DMS114 treated with DMSO at 0.1 percent for 48 hours (cell line): ENCODE data around the gene PPM1M.

ENCODE experiments used
- DNase-seq: peaks from one replicate; lab custom pipeline; 2025; ENCODE audit not compliant: unreplicated experiment; lab: John Stamatoyannopoulos, UW

PPM1M gene

DNA sequence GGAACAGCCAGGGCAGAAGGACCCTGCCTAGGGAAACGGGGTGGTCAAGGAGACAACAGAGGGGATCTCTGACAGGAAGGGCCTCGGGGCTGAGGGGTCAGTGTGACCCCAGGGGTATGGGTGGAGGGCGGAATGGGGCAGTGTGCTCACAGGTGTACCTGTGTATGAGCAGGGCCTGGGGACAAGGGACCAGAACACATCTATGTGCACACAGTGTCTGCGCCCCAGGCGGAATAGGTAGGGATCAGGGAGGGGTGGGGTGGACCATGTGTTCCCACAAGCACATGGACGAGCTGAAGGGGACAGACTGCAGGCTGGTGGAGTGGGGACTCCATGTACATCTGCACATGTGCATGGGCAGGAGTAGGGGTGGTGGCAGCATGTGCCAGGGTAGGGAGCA is 15.1 kb upstream of the PPM1M start:
- no peak for DNase-seq

DNA sequence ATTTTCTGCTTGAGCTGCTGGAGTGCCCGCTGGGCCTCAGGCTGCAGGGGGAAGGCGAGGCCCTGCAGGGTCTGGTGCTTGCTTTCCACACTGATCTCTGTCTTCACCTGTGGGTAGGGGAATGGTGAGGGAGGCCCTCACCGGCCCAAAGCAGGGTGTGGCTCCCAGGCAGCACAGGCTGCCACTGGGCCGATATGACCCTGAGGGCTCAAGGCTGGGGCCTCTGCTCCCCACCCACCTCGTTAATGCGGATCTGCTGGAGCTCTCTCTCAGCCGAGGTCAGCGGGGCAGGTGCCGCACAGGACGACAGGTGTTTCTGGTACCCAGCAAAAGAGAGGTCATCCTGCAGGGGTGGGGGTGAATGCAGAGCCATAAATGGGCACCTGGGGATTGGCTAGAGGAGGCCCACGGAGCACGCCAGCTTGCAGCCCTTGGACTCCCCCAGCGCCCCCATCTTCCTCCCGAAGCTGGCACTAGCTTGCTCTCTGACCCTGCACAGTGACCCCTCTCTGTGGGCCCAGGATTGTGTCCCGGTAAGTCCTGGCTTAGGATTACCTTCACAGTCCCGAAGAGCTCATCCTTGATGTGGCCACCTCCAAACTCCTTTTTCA is 14.6 kb upstream of the PPM1M start:
- DNase-seq: no peak

DNA sequence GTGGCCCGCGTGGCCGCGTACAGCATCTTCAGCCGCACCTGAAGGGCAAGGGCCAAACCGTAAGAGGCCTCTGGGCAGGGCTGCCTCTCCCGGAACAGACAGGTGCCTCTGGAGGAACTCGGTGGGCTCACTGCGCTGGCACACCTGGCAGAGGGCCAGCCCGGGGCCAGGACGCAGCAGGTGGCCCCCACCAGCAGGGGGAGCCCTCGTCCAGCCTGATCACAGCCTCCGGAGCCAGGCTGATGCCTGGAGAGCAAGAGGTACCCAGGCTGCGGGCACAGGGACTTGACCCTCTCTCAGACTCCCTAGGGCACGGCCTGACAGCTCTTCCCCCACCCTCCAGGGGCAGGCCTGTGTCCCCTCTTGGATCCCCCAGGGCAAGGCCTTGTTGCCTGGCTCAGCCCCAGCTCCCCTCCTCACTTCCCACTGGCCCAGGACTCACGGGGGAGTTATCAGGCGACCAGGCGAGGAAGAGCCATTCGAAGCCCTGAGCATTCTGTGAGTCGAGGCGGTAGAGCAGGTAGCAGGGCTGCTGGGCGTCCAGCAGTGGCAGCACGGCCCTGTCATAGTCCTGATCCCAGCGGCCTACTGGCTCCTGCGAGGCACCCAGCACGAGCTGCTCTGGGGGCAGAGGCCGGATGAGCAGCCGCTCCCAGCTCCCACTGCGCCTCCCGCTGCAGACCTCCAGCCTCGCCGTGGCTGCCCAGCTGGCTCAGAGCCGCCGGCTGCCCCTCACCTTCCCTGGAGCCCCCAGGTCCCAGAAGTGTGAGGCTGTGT is 13.9 kb upstream of the PPM1M start:
- peak; percentile 18 for DNase-seq

DNA sequence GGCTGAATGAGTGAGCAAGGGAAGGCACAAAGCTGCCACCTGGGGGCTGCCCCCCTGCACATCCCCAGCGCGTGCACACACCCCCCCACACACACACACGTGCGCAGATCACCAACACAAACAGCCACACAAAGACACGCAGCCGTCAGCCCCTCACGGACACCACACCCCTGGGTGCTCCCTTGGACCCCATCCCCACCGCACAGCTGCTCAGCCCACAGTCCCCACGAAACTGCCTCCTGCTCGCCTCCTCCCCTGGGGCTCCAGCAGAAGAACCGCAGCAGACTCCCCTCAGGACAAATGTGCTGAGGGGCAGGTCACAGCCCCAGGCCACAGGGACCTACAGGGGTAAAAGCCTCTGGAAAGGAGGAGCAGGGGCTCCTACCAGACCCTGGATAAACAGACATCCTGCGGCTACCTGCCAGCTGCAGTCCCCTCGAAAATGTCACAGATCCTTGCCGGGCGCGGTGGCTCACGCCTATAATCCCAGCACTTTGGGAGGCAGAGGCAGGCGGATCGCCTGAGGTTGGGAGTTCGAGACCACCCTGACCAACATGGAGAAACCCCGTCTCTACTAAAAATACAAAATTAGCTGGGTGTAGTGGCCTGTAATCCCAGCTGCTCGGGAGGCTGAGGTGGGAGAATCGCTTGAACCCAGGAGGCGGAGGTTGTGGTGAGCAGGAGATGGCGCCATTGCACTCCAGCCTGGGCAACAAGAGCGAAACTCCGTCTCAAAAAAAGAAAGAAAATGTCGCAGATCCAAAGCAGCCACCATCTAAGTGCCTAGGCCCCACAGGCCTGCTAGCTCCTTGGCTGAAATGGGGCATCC is 13.1 kb upstream of the PPM1M start:
- DNase-seq: no peak

DNA sequence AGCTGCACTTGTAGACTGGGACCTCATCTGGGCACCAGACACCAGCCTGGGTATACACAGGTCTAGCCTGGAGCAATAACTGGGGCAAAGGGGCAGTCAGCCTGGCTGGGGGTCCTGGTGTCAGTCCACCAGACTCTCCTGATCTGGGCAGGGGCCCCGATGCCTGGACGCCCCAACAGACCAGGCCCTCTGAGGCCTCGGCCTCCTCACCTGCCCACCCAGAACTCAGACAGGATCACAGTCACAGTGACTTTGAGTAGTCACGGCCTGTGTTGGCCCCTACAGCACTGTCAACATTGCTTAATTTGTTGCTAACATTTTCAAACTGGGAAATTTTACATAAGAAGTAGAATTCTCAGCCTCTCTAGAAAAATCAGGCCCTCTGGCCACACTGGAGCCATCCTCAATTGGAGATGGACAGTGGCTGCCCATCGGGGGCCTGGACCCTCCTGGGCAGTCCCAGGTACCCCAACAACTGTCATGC is 12.4 kb upstream of the PPM1M start:
- no peak for DNase-seq

DNA sequence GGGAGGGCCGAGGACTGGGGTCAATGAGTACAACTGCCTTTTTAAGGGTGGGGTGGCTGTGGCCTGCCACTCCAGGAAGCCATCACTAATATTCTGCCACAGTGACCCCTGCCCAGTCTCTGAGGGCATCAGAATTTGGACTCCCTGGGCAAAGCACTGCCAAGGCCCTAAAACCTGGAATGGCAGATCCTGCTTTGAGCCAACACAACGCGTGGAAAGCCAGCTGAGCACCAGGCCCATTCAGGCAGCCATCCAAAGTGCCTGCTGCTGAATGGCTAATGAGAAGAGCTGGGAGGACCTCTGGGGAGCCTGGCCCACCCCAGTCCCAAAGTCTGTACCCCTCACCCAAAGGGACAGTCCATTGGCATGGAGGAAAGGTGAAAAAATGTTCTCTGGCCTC is 11.6 kb upstream of the PPM1M start:
- DNase-seq: no peak

DNA sequence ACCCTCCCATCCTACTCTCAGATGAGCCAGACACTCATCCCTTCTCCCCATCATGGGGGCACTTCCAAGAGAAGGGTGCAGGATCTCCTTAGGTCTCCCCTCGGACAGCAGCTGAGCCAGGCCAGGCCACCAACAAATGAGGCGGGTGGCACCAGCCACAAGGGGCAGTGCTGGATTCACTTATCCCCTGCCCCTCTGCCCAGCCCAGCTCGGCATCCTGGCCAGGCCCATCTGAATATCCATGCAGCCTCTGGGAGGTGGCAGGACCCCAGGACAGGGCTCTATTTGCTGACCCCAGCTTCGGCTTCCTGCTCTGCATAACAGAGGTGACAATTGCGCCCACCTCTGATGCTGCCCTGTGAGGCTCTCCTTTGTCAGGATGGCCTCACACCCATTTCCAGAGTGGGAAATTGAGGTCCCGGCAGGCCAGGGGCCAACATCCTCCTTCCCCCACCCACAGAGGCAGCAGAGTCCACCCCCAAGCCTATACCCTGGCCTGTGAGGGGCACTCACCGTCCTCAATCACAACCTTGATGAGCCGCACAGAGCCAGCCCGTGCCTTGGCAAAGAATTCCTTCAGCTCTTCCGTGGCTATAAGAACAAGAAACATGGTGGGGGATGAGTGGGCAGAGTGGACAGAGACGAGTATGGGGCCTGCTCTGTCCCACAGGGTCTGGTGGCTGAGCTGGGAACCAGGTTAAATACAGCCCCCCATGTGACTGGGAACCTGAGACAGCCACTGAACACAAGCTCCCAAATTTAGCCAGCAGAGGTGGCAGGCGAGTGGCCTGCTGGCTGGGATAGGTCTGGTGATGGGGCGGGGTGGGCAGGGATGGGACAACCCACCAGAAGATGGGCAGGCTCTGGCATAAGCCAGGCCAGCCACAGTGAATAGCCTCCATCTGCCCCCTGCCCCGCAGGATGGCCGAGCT is 10.8 kb upstream of the PPM1M start:
- no peak for DNase-seq

DNA sequence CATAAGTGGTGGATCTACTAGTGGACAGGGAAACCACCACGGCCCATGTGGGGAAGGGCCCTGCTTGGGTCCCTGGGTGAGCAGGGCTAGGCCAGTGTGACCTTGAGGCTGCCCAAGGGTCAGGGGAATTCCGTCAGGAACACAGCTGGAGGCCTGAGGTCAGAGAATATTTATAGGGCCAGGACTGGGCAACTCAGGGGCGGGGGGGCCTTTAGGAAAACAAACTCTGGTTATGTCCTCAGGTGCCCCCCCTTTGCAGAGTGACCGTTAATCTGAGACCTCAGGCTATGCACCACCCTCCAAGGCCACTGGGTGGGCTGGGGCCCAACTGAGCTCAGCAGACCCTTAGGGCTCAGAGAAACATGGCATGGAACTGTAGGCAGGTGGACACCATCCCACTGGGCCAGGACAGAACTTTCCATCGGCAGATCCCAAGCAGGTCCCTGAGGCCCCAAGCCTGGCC is 9.1 kb upstream of the PPM1M start:
- DNase-seq: no peak

DNA sequence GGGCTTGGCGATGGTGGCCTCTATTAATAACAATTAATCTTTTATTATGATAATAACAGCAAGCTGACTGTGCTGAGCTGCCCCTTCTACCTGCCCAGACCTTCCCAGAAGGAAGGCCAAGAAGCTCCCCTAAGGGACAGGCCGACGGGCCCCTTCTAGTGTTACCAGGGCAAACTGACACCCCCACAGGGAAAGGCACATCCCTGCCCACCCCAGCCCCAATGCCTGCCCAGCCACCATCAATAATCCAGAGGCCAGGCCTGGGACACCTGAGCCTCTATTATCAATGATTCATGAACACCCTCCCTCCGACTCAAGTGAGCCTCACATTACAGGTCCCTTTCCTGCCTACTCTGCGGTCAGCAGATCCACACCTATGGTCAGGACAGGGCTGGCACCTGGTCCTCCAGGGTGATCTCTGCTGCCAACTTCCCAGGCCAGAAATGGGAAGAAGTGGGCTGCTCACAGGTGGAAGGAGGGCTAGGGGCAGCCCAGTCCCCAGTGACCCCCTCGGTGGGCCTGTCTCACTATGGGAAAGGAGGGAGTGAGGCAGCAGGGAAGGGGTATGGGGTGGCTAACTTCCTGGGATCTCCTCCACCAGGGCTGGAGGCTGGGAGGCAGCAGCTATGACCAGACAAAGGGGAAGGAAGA is 8.4 kb upstream of the PPM1M start:
- DNase-seq: no peak

DNA sequence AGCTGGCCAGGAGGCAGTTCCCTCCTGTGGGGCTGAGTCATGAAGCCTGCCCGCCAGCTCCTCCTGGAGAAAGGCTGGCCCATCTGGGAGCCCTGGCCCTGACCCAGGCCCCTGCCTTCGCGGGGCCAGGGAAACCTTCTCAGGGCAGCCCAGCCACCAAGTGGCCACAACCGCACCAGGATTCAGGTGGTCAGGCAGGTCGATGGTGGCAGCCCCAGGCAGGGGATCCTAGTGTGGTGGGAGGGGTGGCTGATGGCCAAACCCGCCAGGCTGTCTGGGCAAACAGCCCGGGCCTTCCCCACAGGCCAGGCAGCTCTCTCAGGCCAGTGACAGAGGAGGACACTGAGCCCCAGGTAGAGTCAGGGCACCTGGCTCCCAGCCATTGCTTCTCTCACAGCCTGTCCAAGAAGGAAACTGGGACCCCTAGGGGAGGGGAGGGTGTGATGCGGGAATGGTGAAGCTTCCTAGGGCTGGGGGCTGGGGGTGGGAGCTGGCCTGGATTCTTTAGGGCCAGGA is 7.8 kb upstream of the PPM1M start:
- no peak for DNase-seq

DNA sequence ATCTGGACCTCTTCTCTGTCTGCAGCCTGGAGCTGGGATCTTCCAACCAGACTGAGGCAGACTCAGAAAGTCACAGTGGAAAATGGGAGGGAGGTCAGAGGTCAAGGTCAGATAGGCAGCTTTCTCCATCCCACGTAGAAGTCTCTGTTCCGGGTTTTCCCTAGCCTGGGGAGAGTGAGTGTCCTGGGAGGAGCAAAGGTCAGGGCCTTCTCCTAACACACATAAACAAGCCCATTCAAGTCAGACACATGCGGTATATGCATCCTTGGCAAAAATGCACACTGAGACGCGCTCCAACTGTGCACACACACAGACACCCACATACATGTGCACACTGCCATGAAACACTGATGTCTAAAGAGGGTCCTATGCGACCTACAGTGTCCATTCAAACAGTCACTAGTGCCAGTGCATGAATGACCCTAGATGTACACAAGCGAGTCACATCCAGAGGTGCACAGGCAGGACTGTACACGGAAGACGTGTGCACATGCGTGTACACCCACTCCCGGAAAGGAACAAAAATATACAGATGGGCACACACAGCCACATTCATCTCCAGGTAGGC is 7.3 kb upstream of the PPM1M start:
- DNase-seq: no peak

DNA sequence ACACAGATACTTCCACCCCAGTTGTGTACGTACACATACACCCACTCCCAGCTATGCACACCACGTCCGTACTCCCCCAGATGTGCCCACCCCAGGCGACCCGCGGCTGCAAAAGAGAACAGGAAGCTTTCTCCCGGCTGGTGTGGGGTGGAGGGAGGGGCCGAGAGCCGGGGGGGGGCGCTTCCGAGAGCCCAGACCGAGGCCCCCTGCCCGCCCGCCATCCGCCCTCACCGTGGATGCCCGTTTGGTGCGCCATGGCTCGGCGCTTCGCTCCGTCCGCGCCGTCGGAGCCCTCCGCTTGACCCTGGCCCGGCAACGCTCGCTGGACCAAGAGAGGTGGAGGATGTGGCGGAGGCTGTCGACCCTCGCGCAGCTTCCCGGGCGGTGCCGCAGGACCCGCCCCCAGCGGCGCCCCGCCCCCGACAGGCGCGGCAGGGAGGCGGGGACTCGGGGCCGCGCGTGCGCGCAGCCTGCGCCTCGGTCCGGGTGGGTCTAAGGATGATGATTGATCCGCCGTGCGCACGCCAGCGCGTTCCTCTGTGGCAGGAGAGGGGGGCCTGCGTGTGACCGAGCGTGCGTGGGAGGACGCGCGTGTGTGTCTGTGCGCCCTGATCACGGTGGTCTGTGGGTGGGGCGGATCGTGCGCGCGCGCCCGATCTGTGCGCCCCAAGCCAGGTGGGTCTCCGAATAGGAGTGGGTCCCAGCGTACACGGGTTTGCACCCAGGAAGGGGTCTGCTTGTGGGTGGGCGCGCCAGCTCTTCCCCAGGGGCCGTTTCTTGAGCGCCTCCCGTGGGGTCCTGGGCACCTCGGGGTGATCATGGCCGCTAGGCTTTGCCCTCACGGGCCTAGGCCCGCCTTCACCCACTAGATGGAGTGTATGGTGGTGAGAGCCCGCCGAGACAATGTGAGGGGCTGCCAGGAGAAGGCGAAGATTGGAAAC is 6.5 kb upstream of the PPM1M start, which contains the start of gene TWF2:
TSS of gene TWF2 (minus strand) at position 398 of the 941 bp plus-strand sequence. CDS start at position 256, 142 bp downstream.
- peak; percentile 46 for DNase-seq

DNA sequence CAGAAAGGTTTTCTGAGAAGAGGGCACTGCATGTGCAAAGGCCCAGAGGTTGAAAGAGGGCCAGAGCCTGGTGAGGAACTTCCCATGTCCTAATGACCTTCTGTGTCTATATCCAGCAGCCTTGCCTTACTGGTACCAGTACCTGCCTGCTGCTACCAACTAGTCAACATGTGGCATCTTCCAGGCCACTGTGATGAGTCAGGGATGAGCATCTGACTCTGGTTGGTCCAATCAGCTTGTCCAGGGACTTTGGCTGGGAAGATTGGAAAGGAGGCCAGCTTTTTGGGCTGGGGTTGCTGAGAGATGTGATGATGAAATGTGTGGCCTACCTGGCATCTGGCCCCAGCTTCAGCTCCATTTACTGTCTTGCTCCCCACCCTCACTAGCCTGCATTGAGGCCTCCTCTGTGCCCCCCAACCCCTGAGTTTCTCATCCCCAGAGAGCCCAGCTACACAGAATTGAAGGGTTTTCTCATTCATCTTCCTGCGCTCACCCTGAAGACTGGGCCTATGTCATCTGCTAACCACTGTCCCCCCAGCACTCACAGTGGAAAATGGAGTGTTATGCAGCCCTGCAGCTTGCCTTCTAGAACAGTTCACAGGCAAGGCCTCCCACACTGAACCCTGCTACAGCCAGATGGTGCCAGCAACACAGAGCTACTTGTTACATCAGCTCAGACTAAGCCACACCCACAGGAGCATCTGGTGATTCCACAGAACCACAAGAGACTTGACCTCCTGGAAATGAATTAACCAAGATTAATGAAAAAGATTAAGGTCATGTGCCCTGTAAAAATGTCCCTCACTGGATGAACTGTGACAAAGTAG is 5.3 kb upstream of the PPM1M start:
- peak; percentile 37 for DNase-seq

DNA sequence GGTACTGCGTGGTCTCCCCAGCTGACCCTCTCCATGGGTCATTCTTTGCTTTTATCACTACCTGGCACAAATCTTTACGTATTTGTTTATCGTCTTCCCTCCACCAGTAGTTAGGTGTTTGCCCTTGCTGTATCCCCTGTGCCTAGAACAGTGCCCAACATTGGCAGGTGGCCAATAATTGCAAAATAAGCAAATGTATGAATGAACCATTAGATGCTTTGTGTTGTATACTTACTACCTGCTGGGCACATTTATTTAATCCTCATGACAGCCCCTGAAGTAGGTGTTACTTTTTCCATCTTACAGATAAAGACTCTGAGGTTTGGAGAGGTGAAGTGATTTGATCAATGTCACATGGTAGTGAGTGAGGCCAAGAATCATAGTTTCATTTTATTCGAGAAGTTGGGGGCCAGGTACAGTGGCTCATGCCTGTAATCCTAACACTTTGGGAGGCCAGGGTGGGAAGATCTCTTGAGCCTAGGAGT is 4.6 kb upstream of the PPM1M start:
- DNase-seq: no peak

DNA sequence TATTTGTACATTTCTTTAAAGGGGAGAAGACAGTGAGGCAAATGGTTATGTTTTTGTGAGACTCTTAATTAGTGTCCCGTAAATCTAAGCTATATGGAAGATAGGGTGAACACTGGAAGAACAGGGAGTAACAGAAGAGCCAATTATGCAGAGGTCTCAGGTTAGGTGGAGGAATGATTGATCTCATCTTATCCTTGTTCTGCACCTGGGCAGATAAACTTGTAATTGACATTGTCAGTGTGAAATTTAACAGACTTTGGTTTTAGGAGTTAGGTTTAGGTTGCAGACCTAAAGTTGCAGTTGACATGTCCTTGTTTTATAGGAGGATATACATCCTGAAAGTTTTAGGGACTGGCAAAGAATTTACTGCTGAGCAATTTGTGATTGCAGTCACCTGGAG is 3.5 kb upstream of the PPM1M start:
- DNase-seq: no peak

DNA sequence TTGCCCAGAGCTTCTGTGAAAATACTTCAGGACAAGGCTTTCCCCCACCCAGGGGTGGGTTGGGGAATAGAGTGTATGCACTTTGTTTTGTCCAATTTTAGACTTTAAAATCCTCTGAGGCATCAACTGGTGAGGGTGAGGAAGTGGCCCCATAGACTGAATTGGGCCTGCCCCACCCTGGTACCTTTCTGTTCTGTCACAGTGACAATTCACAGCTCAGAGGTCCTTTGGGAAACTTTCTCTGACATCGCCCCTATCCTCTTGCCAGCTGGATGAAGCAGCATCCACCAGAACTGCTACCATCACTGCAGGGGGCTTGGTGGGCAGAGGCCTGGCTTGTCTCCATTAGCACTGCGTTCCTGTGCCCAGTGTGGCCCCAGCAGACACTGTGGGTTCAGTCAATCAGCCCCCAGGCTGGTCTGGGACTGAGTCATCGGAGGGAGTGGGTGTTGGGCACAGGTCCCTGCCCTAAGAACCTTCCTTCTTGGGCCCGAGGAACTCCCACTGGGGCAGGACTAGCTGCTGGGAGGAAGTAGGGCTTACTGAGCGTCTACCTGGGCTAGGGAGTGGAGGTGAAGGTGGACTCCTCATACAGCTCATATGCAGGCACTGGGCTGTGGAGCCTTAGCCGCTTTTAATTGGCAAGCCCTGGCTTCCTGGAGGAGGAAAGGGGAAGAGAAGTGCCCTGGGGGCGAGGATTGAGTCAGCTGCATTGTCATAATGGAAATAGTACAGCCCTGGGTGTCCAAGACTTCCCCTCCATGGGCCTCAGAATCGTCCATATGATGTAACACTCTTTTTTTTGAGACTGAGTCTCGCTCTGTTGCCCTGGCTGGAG is 1.5 kb upstream of the PPM1M start:
- no peak for DNase-seq

DNA sequence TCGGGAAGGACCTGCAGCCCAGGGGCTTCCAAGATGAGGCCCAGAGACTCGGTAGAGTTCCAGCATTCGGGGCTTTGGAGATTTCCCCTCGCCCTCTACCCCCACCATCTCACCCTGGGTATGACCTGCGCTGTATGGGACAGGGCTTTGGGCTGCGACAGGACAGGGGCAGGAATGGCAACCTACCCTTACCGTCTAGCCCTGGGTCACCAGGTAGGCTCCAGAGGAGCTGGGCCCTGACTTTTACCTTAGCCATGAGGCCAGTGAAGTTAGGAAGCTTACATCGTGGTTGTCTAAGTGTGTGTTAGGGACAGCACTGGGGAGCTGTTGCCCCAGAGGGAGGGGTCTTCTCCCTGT is 683 bp downstream of the PPM1M start:
- DNase-seq: no peak
